Natural killer cell (primary cell): Measurements from ENCODE around the gene LRCH1. TPM values are rescaled to one million over a fixed set of nuclear protein-coding genes. Genes with fewer than 3 reads are reported as not detected.

Experiments
- ATAC-seq, 3 donors: fragments of 150-1000 bp in 2 of 3; fragments of 200-7000 bp in 1 of 3; cut with Tn5 transposase; 1 replicate in 1 of 3; 2 replicates in 2 of 3; pipeline ENCODE4 v1.10.0; 2021; ENCODE audit warnings: mild to moderate bottlenecking in 2 of 3, moderate library complexity in 2 of 3
- DNase-seq, 2 donors: peaks; one replicate each; pipeline versions ENCODE4 v3.0.0 to v3.0.0-alpha.2; 2013 to 2021; ENCODE audit warnings: mixed read lengths in 1 of 2
- H3K27ac ChIP-seq: one replicate; pipeline ENCODE4 v1.5.1; 2013; ENCODE audit warnings: mild to moderate bottlenecking, low read length
- H3K27me3 ChIP-seq: one replicate; pipeline ENCODE4 v1.6.1; 2013; ENCODE audit warnings: low read length; ENCODE audit not compliant: control insufficient read depth, insufficient read depth
- H3K36me3 ChIP-seq: one replicate; pipeline ENCODE4 v1.6.1; 2013; ENCODE audit warnings: low read length; ENCODE audit not compliant: control insufficient read depth, insufficient read depth
- H3K4me1 ChIP-seq: one replicate; pipeline ENCODE4 v1.6.1; 2013; ENCODE audit warnings: low read length; ENCODE audit not compliant: control insufficient read depth, insufficient read depth
- H3K4me3 ChIP-seq: one replicate; pipeline ENCODE4 v1.5.1; 2013; ENCODE audit warnings: low read length
- H3K9me3 ChIP-seq: one replicate; pipeline ENCODE4 v1.6.1; 2013; ENCODE audit warnings: low read length; ENCODE audit not compliant: control insufficient read depth, insufficient read depth
- H3K27ac Mint-ChIP-seq, 2 donors: one replicate each; pipeline ENCODE4 v1.8.0; 2022; ENCODE audit warnings: mild to moderate bottlenecking in 2 of 2, mixed read lengths in 2 of 2, moderate library complexity in 1 of 2
- H3K27me3 Mint-ChIP-seq, 2 donors: one replicate each; pipeline ENCODE4 v1.8.0; 2022; ENCODE audit warnings: low read depth in 2 of 2, mixed read lengths in 2 of 2
- H3K36me3 Mint-ChIP-seq: one replicate; pipeline ENCODE4 v1.8.0; 2022; ENCODE audit warnings: mixed read lengths
- H3K4me1 Mint-ChIP-seq, 2 donors: one replicate each; pipeline ENCODE4 v1.8.0; 2022; ENCODE audit warnings: mixed read lengths in 2 of 2
- H3K4me3 Mint-ChIP-seq: one replicate; pipeline ENCODE4 v1.8.0; 2022; ENCODE audit warnings: mild to moderate bottlenecking, moderate library complexity, mixed read lengths
- H3K9me3 Mint-ChIP-seq, 2 donors: one replicate each; pipeline ENCODE4 v1.8.0; 2022; ENCODE audit warnings: mixed read lengths in 2 of 2
- WGBS: methylation state at CpG from one replicate; pipeline ENCODE4 v1.1.7; 2013; ENCODE audit warnings: missing lambda C conversion rate; ENCODE audit not compliant: insufficient coverage; 5-methylcytosine and 5-hydroxymethylcytosine counted together
- intact Hi-C: fragments of 100-400 bp; cut with micrococcal nuclease; formaldehyde crosslinking; loops from one replicate; pipeline ENCODE4 v1.14.2; 2022
- total RNA-seq, 4 donors: library from RNA; stranded (reverse); fragments of 120-200 nt in 1 of 4; gene quantifications; one replicate each; pipeline versions ENCODE4 v1.2.3 to v1.2.4, GENCODE V29; 2013 to 2022
- TF ChIP-seq, protein P1 (sequence below): fragments of 200-600 bp; IDR thresholded peaks from one replicate; pipeline ENCODE4 v1.8.0; 2022; ENCODE audit warnings: antibody characterized with exemption

Gene LRCH1
- total RNA-seq, 3 donors from 2014 or later (not counting 1 experiment from before 2014, with no cell fraction given): 23.7 to 32.2 (median 29.6) TPM

- no peak overlapping the region for H3K4me3 Mint-ChIP-seq
- H3K27me3 Mint-ChIP-seq: peaks cover 5 to 19% of the 10 kb centered on the region in 2 donors
- H3K36me3 ChIP-seq: no peaks in the 10 kb centered on the region
- no CpG with 5 or more reads among the region's 2 CpGs for WGBS
- no peak overlapping the region for H3K4me3 ChIP-seq
- intact Hi-C loops: no loop called here
- H3K27ac ChIP-seq: no peak overlapping the region
- ATAC-seq (no peak), DNase-seq (no peak)
- no peaks in the 10 kb centered on the region for H3K9me3 ChIP-seq
- H3K27me3 ChIP-seq: no peaks in the 10 kb centered on the region
- no peaks in the 10 kb centered on the region for H3K4me1 ChIP-seq
- H3K9me3 Mint-ChIP-seq: no peaks in the 10 kb centered on the region
- H3K4me1 Mint-ChIP-seq: no peaks in the 10 kb centered on the region
- H3K27ac Mint-ChIP-seq: no peak overlapping the region
- H3K36me3 Mint-ChIP-seq: no peaks in the 10 kb centered on the region
- TF ChIP-seq, protein P1, sequence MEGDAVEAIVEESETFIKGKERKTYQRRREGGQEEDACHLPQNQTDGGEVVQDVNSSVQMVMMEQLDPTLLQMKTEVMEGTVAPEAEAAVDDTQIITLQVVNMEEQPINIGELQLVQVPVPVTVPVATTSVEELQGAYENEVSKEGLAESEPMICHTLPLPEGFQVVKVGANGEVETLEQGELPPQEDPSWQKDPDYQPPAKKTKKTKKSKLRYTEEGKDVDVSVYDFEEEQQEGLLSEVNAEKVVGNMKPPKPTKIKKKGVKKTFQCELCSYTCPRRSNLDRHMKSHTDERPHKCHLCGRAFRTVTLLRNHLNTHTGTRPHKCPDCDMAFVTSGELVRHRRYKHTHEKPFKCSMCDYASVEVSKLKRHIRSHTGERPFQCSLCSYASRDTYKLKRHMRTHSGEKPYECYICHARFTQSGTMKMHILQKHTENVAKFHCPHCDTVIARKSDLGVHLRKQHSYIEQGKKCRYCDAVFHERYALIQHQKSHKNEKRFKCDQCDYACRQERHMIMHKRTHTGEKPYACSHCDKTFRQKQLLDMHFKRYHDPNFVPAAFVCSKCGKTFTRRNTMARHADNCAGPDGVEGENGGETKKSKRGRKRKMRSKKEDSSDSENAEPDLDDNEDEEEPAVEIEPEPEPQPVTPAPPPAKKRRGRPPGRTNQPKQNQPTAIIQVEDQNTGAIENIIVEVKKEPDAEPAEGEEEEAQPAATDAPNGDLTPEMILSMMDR: no peak
These were observed 28.8 kb upstream of the LRCH1 start for GRCh38 chr13:46523972-46524752.

GRCh38 chr13:46526100-46526735 lies 26.8 kb upstream of the LRCH1 start:
- Mint-ChIP-seq H3K4me1 (no peaks in the 10 kb centered on the region), H3K9me3 (no peaks in the 10 kb centered on the region), H3K4me3 (no peak overlapping the region), H3K27ac (no peak overlapping the region), H3K36me3 (no peaks in the 10 kb centered on the region), H3K27me3 (peaks cover 5 to 16% of the 10 kb centered on the region in 2 donors)
- intact Hi-C loops: no loop called here
- H3K4me3 ChIP-seq: no peak overlapping the region
- H3K36me3 ChIP-seq: no peaks in the 10 kb centered on the region
- TF ChIP-seq, protein P1: no peak
- DNase-seq (no peak), ATAC-seq (no peak)
- no peaks in the 10 kb centered on the region for H3K9me3 ChIP-seq
- WGBS: 72% methylated on average over 6 of the region's 7 CpGs
- H3K27me3 ChIP-seq: no peaks in the 10 kb centered on the region
- no peaks in the 10 kb centered on the region for H3K4me1 ChIP-seq
- H3K27ac ChIP-seq: no peak overlapping the region

GRCh38 chr13:46526740-46527139 lies 26.2 kb upstream of the LRCH1 start:
- H3K9me3 Mint-ChIP-seq: no peaks in the 10 kb centered on the region
- TF ChIP-seq, protein P1: no peak
- intact Hi-C loops: no loop called here
- H3K36me3 Mint-ChIP-seq: no peaks in the 10 kb centered on the region
- no peak overlapping the region for H3K27ac Mint-ChIP-seq
- H3K4me1 ChIP-seq: no peaks in the 10 kb centered on the region
- no peaks in the 10 kb centered on the region for H3K4me1 Mint-ChIP-seq
- DNase-seq (no peak), ATAC-seq (no peak)
- H3K36me3 ChIP-seq: no peaks in the 10 kb centered on the region
- WGBS: 83% methylated on average over 1 of the region's 3 CpGs
- no peaks in the 10 kb centered on the region for H3K27me3 ChIP-seq
- H3K27me3 Mint-ChIP-seq: peaks cover 8 to 21% of the 10 kb centered on the region in 2 donors
- no peak overlapping the region for H3K4me3 Mint-ChIP-seq
- H3K4me3 ChIP-seq: no peak overlapping the region
- H3K27ac ChIP-seq: no peak overlapping the region
- H3K9me3 ChIP-seq: no peaks in the 10 kb centered on the region
